ENCODE data around the gene FOCAD.
"Not testable (repeated sequence)": the region's sequence is repeated elsewhere in the genome, so short reads cannot be mapped to it uniquely, and the experiment has no call there.

Gene FOCAD

GRCh38 chr9:20673537-20673936 is 10.5 kb upstream of the FOCAD start:
- H3K4me1 ChIP-seq (ENCODE audit: control insufficient read depth in 2 of 2, insufficient read depth in 1 of 2, low read depth in 1 of 2, low read length in 2 of 2); H2BK5ac ChIP-seq (ENCODE audit: low read length); H4K8ac ChIP-seq (ENCODE audit: low read depth, low read length); H3K18ac ChIP-seq (ENCODE audit: low read length); H4K91ac ChIP-seq (ENCODE audit: low read depth, low read length, poor library complexity); H3K9ac ChIP-seq (ENCODE audit: low read depth, low read length, poor library complexity); H2AFZ ChIP-seq (ENCODE audit: low read length); H3K4me2 ChIP-seq (ENCODE audit: insufficient read depth, low read length, poor library complexity, severe bottlenecking); H3K14ac ChIP-seq (ENCODE audit: low read length); H3K23ac ChIP-seq (ENCODE audit: low read depth, low read length, poor library complexity); H3K4me3 ChIP-seq (ENCODE audit: low read length in 2 of 2); H3K27me3 ChIP-seq (ENCODE audit: control insufficient read depth in 3 of 3, insufficient read depth in 3 of 3, low read depth in 1 of 3, low read length in 3 of 3); H3K27ac ChIP-seq (replicated peaks; ENCODE audit: low read length); H2BK120ac ChIP-seq (ENCODE audit: low read depth, low read length); H2AK5ac ChIP-seq (ENCODE audit: low read depth, low read length); DNase-seq (ENCODE audit: low spot score); H2BK12ac ChIP-seq (ENCODE audit: low read length); H3K36me3 ChIP-seq (replicated peaks in 1 of 2; ENCODE audit: control insufficient read depth in 2 of 2, insufficient read depth in 2 of 2, low read length in 2 of 2); H2BK15ac ChIP-seq (ENCODE audit: low read length); H3K79me1 ChIP-seq (ENCODE audit: low read depth, low read length); H3K4ac ChIP-seq (ENCODE audit: low read length): not testable (repeated sequence)
- peaks cover 0 to 10% of the 10 kb centered on the region in 2 donors for H3K9me3 ChIP-seq (replicated peaks in 1 of 2; ENCODE audit: control insufficient read depth in 2 of 2, insufficient read depth in 1 of 2, low read depth in 1 of 2, low read length in 2 of 2)
- no CpG with 5 or more reads among the region's 10 CpGs for WGBS, 2 donors (ENCODE audit: extremely low coverage in 2 of 2, insufficient read length in 2 of 2, insufficient replicate concordance in 1 of 2)

- H4K8ac ChIP-seq (ENCODE audit: low read depth, low read length) = no peak overlapping the region
- no peak overlapping the region for H3K27ac ChIP-seq (replicated peaks; ENCODE audit: low read length)
- H3K4me3 ChIP-seq (ENCODE audit: low read length in 2 of 2) = no peak overlapping the region
- no peaks in the 10 kb centered on the region for H3K27me3 ChIP-seq (ENCODE audit: control insufficient read depth in 3 of 3, insufficient read depth in 3 of 3, low read depth in 1 of 3, low read length in 3 of 3)
- no CpG with 5 or more reads among the region's 2 CpGs for WGBS, 2 donors (ENCODE audit: extremely low coverage in 2 of 2, insufficient read length in 2 of 2, insufficient replicate concordance in 1 of 2)
- no peak overlapping the region for H3K4ac ChIP-seq (ENCODE audit: low read length)
- H3K18ac ChIP-seq (ENCODE audit: low read length) = no peak overlapping the region
- no peak for DNase-seq (ENCODE audit: low spot score)
- no peaks in the 10 kb centered on the region for H3K79me1 ChIP-seq (ENCODE audit: low read depth, low read length)
- no peak overlapping the region for H3K23ac ChIP-seq (ENCODE audit: low read depth, low read length, poor library complexity)
- no peaks in the 10 kb centered on the region for H3K36me3 ChIP-seq (replicated peaks in 1 of 2; ENCODE audit: control insufficient read depth in 2 of 2, insufficient read depth in 2 of 2, low read length in 2 of 2)
- H3K9ac ChIP-seq (ENCODE audit: low read depth, low read length, poor library complexity) = no peak overlapping the region
- no peak overlapping the region for H2BK15ac ChIP-seq (ENCODE audit: low read length)
- H3K4me2 ChIP-seq (ENCODE audit: insufficient read depth, low read length, poor library complexity, severe bottlenecking) = no peak overlapping the region
- H2AFZ ChIP-seq (ENCODE audit: low read length) = no peak overlapping the region
- no peak overlapping the region for H2BK5ac ChIP-seq (ENCODE audit: low read length)
- peaks cover 0 to 7% of the 10 kb centered on the region in 2 donors for H3K9me3 ChIP-seq (replicated peaks in 1 of 2; ENCODE audit: control insufficient read depth in 2 of 2, insufficient read depth in 1 of 2, low read depth in 1 of 2, low read length in 2 of 2)
- no peak overlapping the region for H2AK5ac ChIP-seq (ENCODE audit: low read depth, low read length)
- no peak overlapping the region for H3K14ac ChIP-seq (ENCODE audit: low read length)
- H2BK120ac ChIP-seq (ENCODE audit: low read depth, low read length) = no peak overlapping the region
- H3K4me1 ChIP-seq (ENCODE audit: control insufficient read depth in 2 of 2, insufficient read depth in 1 of 2, low read depth in 1 of 2, low read length in 2 of 2) = peaks cover 4 to 16% of the 10 kb centered on the region in 2 donors
- H4K91ac ChIP-seq (ENCODE audit: low read depth, low read length, poor library complexity) = no peak overlapping the region
- H2BK12ac ChIP-seq (ENCODE audit: low read length) = no peak overlapping the region
These were observed 2.6 kb upstream of the FOCAD start for GRCh38 chr9:20681467-20681866.

GRCh38 chr9:20683351-20684034 is 566 bp upstream of the FOCAD start:
- Histone ChIP-seq H3K4me3 (ENCODE audit: low read length in 2 of 2) (peak overlapping the region; percentile 57 to 82), H3K36me3 (replicated peaks in 1 of 2; ENCODE audit: control insufficient read depth in 2 of 2, insufficient read depth in 2 of 2, low read length in 2 of 2) (no peaks in the 10 kb centered on the region), H2BK120ac (ENCODE audit: low read depth, low read length) (no peak overlapping the region), H2AK5ac (ENCODE audit: low read depth, low read length) (no peak overlapping the region), H3K79me1 (ENCODE audit: low read depth, low read length) (no peaks in the 10 kb centered on the region), H4K8ac (ENCODE audit: low read depth, low read length) (no peak overlapping the region), H3K9me3 (replicated peaks in 1 of 2; ENCODE audit: control insufficient read depth in 2 of 2, insufficient read depth in 1 of 2, low read depth in 1 of 2, low read length in 2 of 2) (no peaks in the 10 kb centered on the region), H2AFZ (ENCODE audit: low read length) (peak overlapping the region; percentile 90), H3K4me1 (ENCODE audit: control insufficient read depth in 2 of 2, insufficient read depth in 1 of 2, low read depth in 1 of 2, low read length in 2 of 2) (peaks cover 4 to 15% of the 10 kb centered on the region in 2 donors), H3K27me3 (ENCODE audit: control insufficient read depth in 3 of 3, insufficient read depth in 3 of 3, low read depth in 1 of 3, low read length in 3 of 3) (no peaks in the 10 kb centered on the region), H3K23ac (ENCODE audit: low read depth, low read length, poor library complexity) (no peak overlapping the region), H3K27ac (replicated peaks; ENCODE audit: low read length) (peak overlapping the region; percentile 3), H2BK5ac (ENCODE audit: low read length) (no peak overlapping the region), H3K14ac (ENCODE audit: low read length) (no peak overlapping the region), H4K91ac (ENCODE audit: low read depth, low read length, poor library complexity) (no peak overlapping the region), H3K4me2 (ENCODE audit: insufficient read depth, low read length, poor library complexity, severe bottlenecking) (peak overlapping the region; percentile 74), H3K9ac (ENCODE audit: low read depth, low read length, poor library complexity) (no peak overlapping the region), H2BK15ac (ENCODE audit: low read length) (no peak overlapping the region), H3K4ac (ENCODE audit: low read length) (no peak overlapping the region), H3K18ac (ENCODE audit: low read length) (peak overlapping the region; percentile 20), H2BK12ac (ENCODE audit: low read length) (no peak overlapping the region)
- DNase-seq (ENCODE audit: low spot score) = no peak
- WGBS, 2 donors (ENCODE audit: extremely low coverage in 2 of 2, insufficient read length in 2 of 2, insufficient replicate concordance in 1 of 2) = no CpG with 5 or more reads among the region's 27 CpGs

GRCh38 chr9:20684875-20685696 is 1.0 kb downstream of the FOCAD start:
- peak overlapping the region; percentile 57 to 93 for H3K4me3 ChIP-seq (ENCODE audit: low read length in 2 of 2)
- no CpG with 5 or more reads among the region's 10 CpGs for whole genome bisulfite sequencing, 2 donors (ENCODE audit: extremely low coverage in 2 of 2, insufficient read length in 2 of 2, insufficient replicate concordance in 1 of 2)
- H3K79me1 ChIP-seq (ENCODE audit: low read depth, low read length) = no peaks in the 10 kb centered on the region
- H2BK5ac ChIP-seq (ENCODE audit: low read length) = no peak overlapping the region
- peak overlapping the region; percentile 90 for H2AFZ ChIP-seq (ENCODE audit: low read length)
- peak overlapping the region; percentile 64 for H3K9ac ChIP-seq (ENCODE audit: low read depth, low read length, poor library complexity)
- no peaks in the 10 kb centered on the region for H3K9me3 ChIP-seq (replicated peaks in 1 of 2; ENCODE audit: control insufficient read depth in 2 of 2, insufficient read depth in 1 of 2, low read depth in 1 of 2, low read length in 2 of 2)
- no peak overlapping the region for H3K4ac ChIP-seq (ENCODE audit: low read length)
- H3K4me1 ChIP-seq (ENCODE audit: control insufficient read depth in 2 of 2, insufficient read depth in 1 of 2, low read depth in 1 of 2, low read length in 2 of 2) = peaks cover 4 to 12% of the 10 kb centered on the region in 2 donors
- no peak overlapping the region for H4K91ac ChIP-seq (ENCODE audit: low read depth, low read length, poor library complexity)
- no peak overlapping the region for H3K27ac ChIP-seq (replicated peaks; ENCODE audit: low read length)
- DNase-seq (ENCODE audit: low spot score) = no peak
- no peak overlapping the region for H2BK15ac ChIP-seq (ENCODE audit: low read length)
- H3K27me3 ChIP-seq (ENCODE audit: control insufficient read depth in 3 of 3, insufficient read depth in 3 of 3, low read depth in 1 of 3, low read length in 3 of 3) = no peaks in the 10 kb centered on the region
- no peak overlapping the region for H2BK12ac ChIP-seq (ENCODE audit: low read length)
- no peak overlapping the region for H4K8ac ChIP-seq (ENCODE audit: low read depth, low read length)
- H3K23ac ChIP-seq (ENCODE audit: low read depth, low read length, poor library complexity) = no peak overlapping the region
- H3K36me3 ChIP-seq (replicated peaks in 1 of 2; ENCODE audit: control insufficient read depth in 2 of 2, insufficient read depth in 2 of 2, low read length in 2 of 2) = no peaks in the 10 kb centered on the region
- no peak overlapping the region for H3K14ac ChIP-seq (ENCODE audit: low read length)
- H2AK5ac ChIP-seq (ENCODE audit: low read depth, low read length) = no peak overlapping the region
- no peak overlapping the region for H3K18ac ChIP-seq (ENCODE audit: low read length)
- H3K4me2 ChIP-seq (ENCODE audit: insufficient read depth, low read length, poor library complexity, severe bottlenecking) = peak overlapping the region; percentile 87
- no peak overlapping the region for H2BK120ac ChIP-seq (ENCODE audit: low read depth, low read length)

Measured in neuronal stem cell (in vitro differentiated cells).